Measurements from ENCODE around the gene HMCN2. TPM values are rescaled to one million over a fixed set of nuclear protein-coding genes. Genes with fewer than 3 reads are reported as not detected.

The HMCN2 gene
- total and polyA plus RNA-seq, 4 donors: 0.24 to 1.8 (median 0.29) TPM

DNA sequence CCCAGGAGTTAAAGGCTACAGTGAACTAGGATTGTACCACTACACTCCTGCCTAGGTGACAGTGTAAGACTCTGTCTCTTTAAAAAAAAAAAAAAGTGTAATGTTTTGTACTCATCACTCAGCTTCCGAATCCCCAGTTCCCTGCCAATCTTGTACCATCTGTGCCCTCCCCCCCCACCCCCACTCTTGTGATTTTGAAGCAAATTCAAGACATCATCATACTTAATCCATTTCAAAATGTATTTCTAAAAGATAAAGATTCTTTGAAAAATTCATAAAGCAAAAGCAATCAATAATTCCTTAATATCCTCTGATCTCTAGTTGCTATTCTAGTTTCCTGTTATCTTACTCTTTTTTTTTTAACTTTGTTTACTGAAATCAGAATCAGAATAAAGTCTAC is 34.9 kb upstream of the HMCN2 start:
- TF ChIP-seq, protein P1, sequence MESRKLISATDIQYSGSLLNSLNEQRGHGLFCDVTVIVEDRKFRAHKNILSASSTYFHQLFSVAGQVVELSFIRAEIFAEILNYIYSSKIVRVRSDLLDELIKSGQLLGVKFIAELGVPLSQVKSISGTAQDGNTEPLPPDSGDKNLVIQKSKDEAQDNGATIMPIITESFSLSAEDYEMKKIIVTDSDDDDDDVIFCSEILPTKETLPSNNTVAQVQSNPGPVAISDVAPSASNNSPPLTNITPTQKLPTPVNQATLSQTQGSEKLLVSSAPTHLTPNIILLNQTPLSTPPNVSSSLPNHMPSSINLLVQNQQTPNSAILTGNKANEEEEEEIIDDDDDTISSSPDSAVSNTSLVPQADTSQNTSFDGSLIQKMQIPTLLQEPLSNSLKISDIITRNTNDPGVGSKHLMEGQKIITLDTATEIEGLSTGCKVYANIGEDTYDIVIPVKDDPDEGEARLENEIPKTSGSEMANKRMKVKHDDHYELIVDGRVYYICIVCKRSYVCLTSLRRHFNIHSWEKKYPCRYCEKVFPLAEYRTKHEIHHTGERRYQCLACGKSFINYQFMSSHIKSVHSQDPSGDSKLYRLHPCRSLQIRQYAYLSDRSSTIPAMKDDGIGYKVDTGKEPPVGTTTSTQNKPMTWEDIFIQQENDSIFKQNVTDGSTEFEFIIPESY (IDR thresholded peaks at IDR 0.05): no peak
- TF ChIP-seq HNF4G (IDR thresholded peaks at IDR 0.05) (no peak), EGR1 (IDR thresholded peaks at IDR 0.05; ENCODE audit: low read depth in 2 of 2) (no peak), NR2F2 (IDR thresholded peaks at IDR 0.05) (no peak), FOXA2 (IDR thresholded peaks at IDR 0.05) (no peak)
- Histone ChIP-seq H3K36me3 (ENCODE audit: control insufficient read depth in 4 of 4, insufficient read depth in 3 of 4, low read depth in 1 of 4, low read length in 3 of 4) (peaks cover 0 to 1% (median 0%) of the 10 kb centered on the region in 4 donors), H3K27ac (ENCODE audit: low read depth in 1 of 2, low read length in 2 of 2) (no peak overlapping the region)

DNA sequence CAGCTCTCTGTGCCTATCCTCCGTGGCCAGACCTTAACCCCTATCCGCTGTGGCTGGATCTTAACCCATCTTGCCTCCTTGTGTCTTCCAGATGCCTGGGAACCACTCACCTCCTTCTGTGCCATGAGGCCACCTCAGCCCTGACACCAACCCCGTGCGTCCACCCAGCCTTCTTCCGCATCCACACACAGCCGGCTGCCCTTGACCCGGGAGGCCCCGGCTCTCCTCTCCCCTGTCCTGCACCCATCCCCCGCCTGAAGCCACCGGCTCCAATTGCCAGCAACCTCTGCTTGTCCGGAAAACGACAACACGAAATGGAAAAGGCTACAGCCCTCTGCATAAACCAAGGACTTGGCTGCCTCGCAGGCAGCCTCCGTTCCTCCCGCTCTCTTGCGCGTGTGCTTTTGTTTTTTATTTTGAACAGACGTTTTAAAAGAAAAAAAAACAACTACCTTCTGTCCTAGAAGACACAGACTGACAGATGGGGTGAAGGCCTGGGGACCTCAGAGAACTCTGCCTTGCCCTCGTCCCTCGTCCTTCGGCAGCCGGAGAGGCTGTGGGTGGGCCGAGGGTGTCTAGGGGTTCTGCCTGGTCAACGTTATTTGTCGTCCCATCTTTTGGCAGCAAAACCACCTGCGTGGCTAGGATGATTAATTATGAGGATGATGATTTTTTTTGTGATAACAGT is 32.5 kb upstream of the HMCN2 start:
- H3K36me3 ChIP-seq (ENCODE audit: control insufficient read depth in 4 of 4, insufficient read depth in 3 of 4, low read depth in 1 of 4, low read length in 3 of 4): no peaks in the 10 kb centered on the region
- WGBS: 84% methylated on average over 27 of the region's 27 CpGs
- H3K27me3 ChIP-seq (ENCODE audit: control insufficient read depth in 4 of 4, insufficient read depth in 4 of 4, low read length in 3 of 4): no peaks in the 10 kb centered on the region
- H3K4me1 ChIP-seq (ENCODE audit: control insufficient read depth in 4 of 4, insufficient read depth in 4 of 4, low read length in 3 of 4): peaks cover 0 to 5% (median under 1%) of the 10 kb centered on the region in 4 donors
- DNase-seq (ENCODE audit: low spot score): no peak
- H3K9ac ChIP-seq (ENCODE audit: low read depth in 1 of 2, low read length in 2 of 2): no peak overlapping the region
- no peak overlapping the region for H3K27ac ChIP-seq (ENCODE audit: low read depth in 1 of 2, low read length in 2 of 2)
- no peaks in the 10 kb centered on the region for H3K9me3 ChIP-seq (ENCODE audit: control insufficient read depth in 4 of 4, low read length in 3 of 4)
- TF ChIP-seq RAD21 (IDR thresholded peaks at IDR 0.05) (no peak), JUND (IDR thresholded peaks at IDR 0.05) (no peak), SP1 (IDR thresholded peaks at IDR 0.05) (no peak), FOXA2 (IDR thresholded peaks at IDR 0.05) (no peak), NR2F2 (IDR thresholded peaks at IDR 0.05) (no peak), EGR1 (IDR thresholded peaks at IDR 0.05; ENCODE audit: low read depth in 2 of 2) (no peak), RXRA (IDR thresholded peaks at IDR 0.05) (no peak), YY1 (IDR thresholded peaks at IDR 0.05) (no peak), GABPA (IDR thresholded peaks at IDR 0.05 in 1 of 2, conservative IDR thresholded peaks at IDR 0.05 in 1 of 2) (no peak), HNF4A (conservative IDR thresholded peaks at IDR 0.05) (no peak), FOXA1 (IDR thresholded peaks at IDR 0.05) (no peak), HNF4G (IDR thresholded peaks at IDR 0.05) (no peak), TAF1 (conservative IDR thresholded peaks at IDR 0.05) (no peak)
- TF ChIP-seq, protein P2, sequence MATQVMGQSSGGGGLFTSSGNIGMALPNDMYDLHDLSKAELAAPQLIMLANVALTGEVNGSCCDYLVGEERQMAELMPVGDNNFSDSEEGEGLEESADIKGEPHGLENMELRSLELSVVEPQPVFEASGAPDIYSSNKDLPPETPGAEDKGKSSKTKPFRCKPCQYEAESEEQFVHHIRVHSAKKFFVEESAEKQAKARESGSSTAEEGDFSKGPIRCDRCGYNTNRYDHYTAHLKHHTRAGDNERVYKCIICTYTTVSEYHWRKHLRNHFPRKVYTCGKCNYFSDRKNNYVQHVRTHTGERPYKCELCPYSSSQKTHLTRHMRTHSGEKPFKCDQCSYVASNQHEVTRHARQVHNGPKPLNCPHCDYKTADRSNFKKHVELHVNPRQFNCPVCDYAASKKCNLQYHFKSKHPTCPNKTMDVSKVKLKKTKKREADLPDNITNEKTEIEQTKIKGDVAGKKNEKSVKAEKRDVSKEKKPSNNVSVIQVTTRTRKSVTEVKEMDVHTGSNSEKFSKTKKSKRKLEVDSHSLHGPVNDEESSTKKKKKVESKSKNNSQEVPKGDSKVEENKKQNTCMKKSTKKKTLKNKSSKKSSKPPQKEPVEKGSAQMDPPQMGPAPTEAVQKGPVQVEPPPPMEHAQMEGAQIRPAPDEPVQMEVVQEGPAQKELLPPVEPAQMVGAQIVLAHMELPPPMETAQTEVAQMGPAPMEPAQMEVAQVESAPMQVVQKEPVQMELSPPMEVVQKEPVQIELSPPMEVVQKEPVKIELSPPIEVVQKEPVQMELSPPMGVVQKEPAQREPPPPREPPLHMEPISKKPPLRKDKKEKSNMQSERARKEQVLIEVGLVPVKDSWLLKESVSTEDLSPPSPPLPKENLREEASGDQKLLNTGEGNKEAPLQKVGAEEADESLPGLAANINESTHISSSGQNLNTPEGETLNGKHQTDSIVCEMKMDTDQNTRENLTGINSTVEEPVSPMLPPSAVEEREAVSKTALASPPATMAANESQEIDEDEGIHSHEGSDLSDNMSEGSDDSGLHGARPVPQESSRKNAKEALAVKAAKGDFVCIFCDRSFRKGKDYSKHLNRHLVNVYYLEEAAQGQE (IDR thresholded peaks at IDR 0.05): no peak
- TF ChIP-seq, protein P3, sequence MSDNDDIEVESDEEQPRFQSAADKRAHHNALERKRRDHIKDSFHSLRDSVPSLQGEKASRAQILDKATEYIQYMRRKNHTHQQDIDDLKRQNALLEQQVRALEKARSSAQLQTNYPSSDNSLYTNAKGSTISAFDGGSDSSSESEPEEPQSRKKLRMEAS (IDR thresholded peaks at IDR 0.05): no peak
- TF ChIP-seq, protein P1 (IDR thresholded peaks at IDR 0.05): no peak
- TF ChIP-seq, protein P4, sequence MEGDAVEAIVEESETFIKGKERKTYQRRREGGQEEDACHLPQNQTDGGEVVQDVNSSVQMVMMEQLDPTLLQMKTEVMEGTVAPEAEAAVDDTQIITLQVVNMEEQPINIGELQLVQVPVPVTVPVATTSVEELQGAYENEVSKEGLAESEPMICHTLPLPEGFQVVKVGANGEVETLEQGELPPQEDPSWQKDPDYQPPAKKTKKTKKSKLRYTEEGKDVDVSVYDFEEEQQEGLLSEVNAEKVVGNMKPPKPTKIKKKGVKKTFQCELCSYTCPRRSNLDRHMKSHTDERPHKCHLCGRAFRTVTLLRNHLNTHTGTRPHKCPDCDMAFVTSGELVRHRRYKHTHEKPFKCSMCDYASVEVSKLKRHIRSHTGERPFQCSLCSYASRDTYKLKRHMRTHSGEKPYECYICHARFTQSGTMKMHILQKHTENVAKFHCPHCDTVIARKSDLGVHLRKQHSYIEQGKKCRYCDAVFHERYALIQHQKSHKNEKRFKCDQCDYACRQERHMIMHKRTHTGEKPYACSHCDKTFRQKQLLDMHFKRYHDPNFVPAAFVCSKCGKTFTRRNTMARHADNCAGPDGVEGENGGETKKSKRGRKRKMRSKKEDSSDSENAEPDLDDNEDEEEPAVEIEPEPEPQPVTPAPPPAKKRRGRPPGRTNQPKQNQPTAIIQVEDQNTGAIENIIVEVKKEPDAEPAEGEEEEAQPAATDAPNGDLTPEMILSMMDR (IDR thresholded peaks at IDR 0.05; ENCODE audit: low read depth, low read length, missing input control): no peak
- TF ChIP-seq, protein P5, sequence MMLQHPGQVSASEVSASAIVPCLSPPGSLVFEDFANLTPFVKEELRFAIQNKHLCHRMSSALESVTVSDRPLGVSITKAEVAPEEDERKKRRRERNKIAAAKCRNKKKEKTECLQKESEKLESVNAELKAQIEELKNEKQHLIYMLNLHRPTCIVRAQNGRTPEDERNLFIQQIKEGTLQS (IDR thresholded peaks at IDR 0.05): no peak
- no peak overlapping the region for H3K4me3 ChIP-seq (ENCODE audit: low read depth in 1 of 3, low read length in 3 of 3)

More for the DNA sequence above, 34.9 kb upstream of the HMCN2 start:
- Histone ChIP-seq H3K9me3 (ENCODE audit: control insufficient read depth in 4 of 4, low read length in 3 of 4) (peaks cover 0 to 6% (median 4%) of the 10 kb centered on the region in 4 donors), H3K4me1 (ENCODE audit: control insufficient read depth in 4 of 4, insufficient read depth in 4 of 4, low read length in 3 of 4) (no peaks in the 10 kb centered on the region), H3K27me3 (ENCODE audit: control insufficient read depth in 4 of 4, insufficient read depth in 4 of 4, low read length in 3 of 4) (no peaks in the 10 kb centered on the region), H3K9ac (ENCODE audit: low read depth in 1 of 2, low read length in 2 of 2) (no peak overlapping the region), H3K4me3 (ENCODE audit: low read depth in 1 of 3, low read length in 3 of 3) (no peak overlapping the region)
- 48% methylated on average over 1 of the region's 1 CpG for WGBS
- DNase-seq (ENCODE audit: low spot score): no peak

Data from liver (tissue), 9 donors.